GM13977 (cell line): Measurements from ENCODE around the gene OLFM1.

ENCODE experiments used
- DNase-seq: peaks from one replicate; pipeline ENCODE4 v3.0.0; 2012; ENCODE audit warnings: low spot score
- CTCF ChIP-seq: IDR thresholded peaks from 2 replicates; pipeline ENCODE4 v1.5.1; 2012; ENCODE audit warnings: mild to moderate bottlenecking, control low read depth; ENCODE audit not compliant: insufficient read depth; ENCODE audit errors: extremely low read depth, missing control alignments
- in situ Hi-C: fragments of 300-500 bp; cut with MboI; formaldehyde crosslinking; loops from one replicate; pipeline ENCODE4 v1.12.0; 2022; ENCODE audit warnings: low sequenced_read_pairs, low pct_unique_long_range_greater_than_20kb, mixed read lengths, inconsistent platforms; ENCODE audit not compliant: unreplicated experiment

Gene OLFM1

GRCh38 chr9:135122316-135122715 is 34.8 kb downstream of the OLFM1 start:
- in situ Hi-C loops: no loop called here
- TF ChIP-seq CTCF: no peak
- DNase-seq: no peak

GRCh38 chr9:135123126-135123772 is 35.8 kb downstream of the OLFM1 start:
- no peak for DNase-seq
- no peak for TF ChIP-seq CTCF
- in situ Hi-C loops: no loop called here

- in situ Hi-C loops: no loop called here
- DNase-seq: no peak
- TF ChIP-seq CTCF: no peak
Observed at GRCh38 chr9:135123773-135124134, 36.3 kb downstream of the OLFM1 start.

GRCh38 chr9:135126451-135127187 is 39.2 kb downstream of the OLFM1 start:
- TF ChIP-seq CTCF: no peak
- in situ Hi-C loops: no loop called here
- DNase-seq: no peak

- in situ Hi-C loops: no loop called here
- DNase-seq: no peak
- TF ChIP-seq CTCF: no peak
Observed at GRCh38 chr9:135127718-135128670, 40.5 kb downstream of the OLFM1 start.

- in situ Hi-C loops: no loop called here
- no peak for TF ChIP-seq CTCF
Observed at GRCh38 chr9:135129137-135129695, 41.7 kb downstream of the OLFM1 start.

More at GRCh38 chr9:135129137-135129695, 41.7 kb downstream of the OLFM1 start:
- no peak for DNase-seq
